ENCODE data around the gene NT5DC1. TPM values are rescaled to one million over a fixed set of nuclear protein-coding genes. Genes with fewer than 3 reads are reported as not detected.
A peak's percentile ranks its signal among the peaks of the same experiment; 100 is the strongest.

Gene NT5DC1
- total RNA-seq, 4 donors from 2014 or later, result 5.0 to 34.5 (median 21.0) TPM

DNA sequence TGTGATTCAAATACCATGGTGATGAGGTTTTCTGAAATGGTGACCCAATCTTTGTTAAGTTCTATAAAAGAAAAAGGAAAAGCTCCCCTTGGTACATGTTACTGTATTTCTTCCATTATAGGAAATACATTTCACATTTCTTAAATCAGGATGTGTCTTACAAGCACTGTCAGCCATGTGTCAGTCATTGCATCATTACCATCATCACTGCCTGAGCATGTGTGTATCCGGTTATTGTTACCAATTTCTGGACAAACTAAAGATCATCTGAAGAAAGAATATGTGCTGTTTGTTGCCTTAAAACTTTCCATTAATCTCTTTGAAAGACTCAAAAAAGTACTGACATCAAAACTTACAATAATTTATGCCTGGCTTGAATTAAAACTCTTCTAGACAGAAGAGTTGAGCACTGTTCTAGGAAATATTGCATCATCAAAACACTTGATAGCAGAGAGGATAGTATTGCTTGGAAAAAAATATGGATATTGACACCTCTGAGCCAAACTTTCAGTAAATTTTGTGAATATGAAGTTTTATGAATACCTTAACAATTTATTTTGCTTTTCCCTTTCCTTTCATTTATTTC is 186.2 kb downstream of the NT5DC1 start:
- H3K36me3 ChIP-seq, result no peaks in the 10 kb centered on the region
- no peak overlapping the region for H3K4me3 ChIP-seq
- H3K27ac ChIP-seq, result no peak overlapping the region
- H3K9me3 ChIP-seq, result no peaks in the 10 kb centered on the region
- DNase-seq, result no peak
- H3K4me1 ChIP-seq, result no peaks in the 10 kb centered on the region
- peaks cover 0 to 5% of the 10 kb centered on the region in 2 donors for H3K27me3 ChIP-seq
- TF ChIP-seq POLR2A (IDR thresholded peaks at IDR 0.05), result no peak
- TF ChIP-seq, protein P1, sequence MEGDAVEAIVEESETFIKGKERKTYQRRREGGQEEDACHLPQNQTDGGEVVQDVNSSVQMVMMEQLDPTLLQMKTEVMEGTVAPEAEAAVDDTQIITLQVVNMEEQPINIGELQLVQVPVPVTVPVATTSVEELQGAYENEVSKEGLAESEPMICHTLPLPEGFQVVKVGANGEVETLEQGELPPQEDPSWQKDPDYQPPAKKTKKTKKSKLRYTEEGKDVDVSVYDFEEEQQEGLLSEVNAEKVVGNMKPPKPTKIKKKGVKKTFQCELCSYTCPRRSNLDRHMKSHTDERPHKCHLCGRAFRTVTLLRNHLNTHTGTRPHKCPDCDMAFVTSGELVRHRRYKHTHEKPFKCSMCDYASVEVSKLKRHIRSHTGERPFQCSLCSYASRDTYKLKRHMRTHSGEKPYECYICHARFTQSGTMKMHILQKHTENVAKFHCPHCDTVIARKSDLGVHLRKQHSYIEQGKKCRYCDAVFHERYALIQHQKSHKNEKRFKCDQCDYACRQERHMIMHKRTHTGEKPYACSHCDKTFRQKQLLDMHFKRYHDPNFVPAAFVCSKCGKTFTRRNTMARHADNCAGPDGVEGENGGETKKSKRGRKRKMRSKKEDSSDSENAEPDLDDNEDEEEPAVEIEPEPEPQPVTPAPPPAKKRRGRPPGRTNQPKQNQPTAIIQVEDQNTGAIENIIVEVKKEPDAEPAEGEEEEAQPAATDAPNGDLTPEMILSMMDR (IDR thresholded peaks at IDR 0.05), result no peak

DNA sequence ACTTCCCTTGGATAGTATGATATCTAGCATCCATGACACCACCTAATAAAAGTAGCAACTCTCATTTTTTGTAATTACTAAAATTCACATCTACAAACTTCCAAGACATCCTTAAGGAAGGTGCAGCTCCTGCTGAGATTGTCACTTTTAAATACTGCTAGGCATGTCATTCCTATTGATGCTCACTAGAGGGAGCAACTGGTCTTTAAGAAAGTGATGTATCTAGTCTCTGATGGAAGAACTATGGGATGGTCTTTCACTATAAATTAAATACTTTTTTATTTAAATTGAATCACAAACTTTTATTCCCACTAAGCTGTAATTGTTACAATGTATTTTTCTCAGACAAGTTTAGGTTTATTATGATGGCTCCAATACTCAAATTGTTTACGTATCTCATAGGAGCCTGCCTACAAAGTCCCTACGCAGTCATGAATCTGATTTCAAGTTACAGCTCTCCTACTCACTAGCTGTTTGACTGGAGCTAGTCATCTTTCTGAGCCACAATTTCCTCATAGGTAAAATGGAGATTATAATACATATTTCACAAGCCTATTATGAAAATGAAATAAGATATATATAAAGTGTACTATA is 187.1 kb downstream of the NT5DC1 start:
- Histone ChIP-seq H3K27me3 (peaks cover 0 to 5% of the 10 kb centered on the region in 2 donors), H3K4me3 (no peak overlapping the region), H3K9me3 (no peaks in the 10 kb centered on the region), H3K27ac (no peak overlapping the region), H3K36me3 (no peaks in the 10 kb centered on the region), H3K4me1 (no peaks in the 10 kb centered on the region)
- no peak for TF ChIP-seq POLR2A (IDR thresholded peaks at IDR 0.05)
- TF ChIP-seq, protein P1 (IDR thresholded peaks at IDR 0.05), result peak; percentile 66 to 92 (median 90)
- DNase-seq, result no peak

- DNase-seq, result no peak
- H3K4me1 ChIP-seq, result no peaks in the 10 kb centered on the region
- no peak overlapping the region for H3K27ac ChIP-seq
- no peaks in the 10 kb centered on the region for H3K36me3 ChIP-seq
- peaks cover 0 to 5% of the 10 kb centered on the region in 2 donors for H3K27me3 ChIP-seq
- H3K4me3 ChIP-seq, result no peak overlapping the region
- H3K9me3 ChIP-seq, result no peaks in the 10 kb centered on the region
- TF ChIP-seq POLR2A (IDR thresholded peaks at IDR 0.05), result no peak
- TF ChIP-seq, protein P1 (IDR thresholded peaks at IDR 0.05), result no peak
Measured at GRCh38 chr6:116289876-116290275, 189.2 kb downstream of the NT5DC1 start.

DNA sequence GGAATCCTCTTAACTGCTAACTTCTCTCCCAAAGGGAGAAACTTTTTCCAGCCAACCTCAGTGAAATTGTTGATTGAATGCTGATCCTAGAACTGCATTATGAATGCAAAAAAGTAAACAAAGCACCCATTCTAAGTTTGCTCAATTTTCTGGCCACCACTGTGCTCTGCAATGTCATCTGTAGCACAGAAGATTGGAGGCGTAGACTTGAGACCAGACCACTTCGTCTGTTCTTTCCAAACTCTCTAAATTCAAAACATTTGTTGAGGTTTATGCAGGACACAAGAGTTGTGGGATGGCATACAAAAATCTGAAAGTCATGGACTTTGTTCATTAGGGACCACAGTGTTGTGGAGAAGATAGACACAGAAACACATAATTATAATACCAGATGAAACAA is 190.1 kb downstream of the NT5DC1 start:
- H3K27ac ChIP-seq, result no peak overlapping the region
- no peaks in the 10 kb centered on the region for H3K36me3 ChIP-seq
- no peak for TF ChIP-seq POLR2A (IDR thresholded peaks at IDR 0.05)
- TF ChIP-seq, protein P1 (IDR thresholded peaks at IDR 0.05), result no peak
- H3K9me3 ChIP-seq, result no peaks in the 10 kb centered on the region
- H3K4me1 ChIP-seq, result no peaks in the 10 kb centered on the region
- peaks cover 0 to 5% of the 10 kb centered on the region in 2 donors for H3K27me3 ChIP-seq
- no peak overlapping the region for H3K4me3 ChIP-seq
- DNase-seq, result no peak

- no peaks in the 10 kb centered on the region for H3K36me3 ChIP-seq
- TF ChIP-seq POLR2A (IDR thresholded peaks at IDR 0.05), result no peak
- TF ChIP-seq, protein P1 (IDR thresholded peaks at IDR 0.05), result no peak
- no peak for DNase-seq
- no peaks in the 10 kb centered on the region for H3K9me3 ChIP-seq
- no peak overlapping the region for H3K27ac ChIP-seq
- no peak overlapping the region for H3K4me3 ChIP-seq
- peaks cover 0 to 5% of the 10 kb centered on the region in 2 donors for H3K27me3 ChIP-seq
- no peaks in the 10 kb centered on the region for H3K4me1 ChIP-seq
Measured at GRCh38 chr6:116291701-116292396, 191.2 kb downstream of the NT5DC1 start.

Data from Peyer's patch (tissue), 4 donors.